Uterus (tissue), 4 donors: ENCODE measurements around the gene SLC4A1AP. TPM values are rescaled to one million over a fixed set of nuclear protein-coding genes. Genes with fewer than 3 reads are reported as not detected.

ENCODE experiments used
- DNase-seq, 2 donors: peaks; one replicate each; pipeline ENCODE4 v3.0.0-alpha.2; 2019 to 2020
- H3K27ac ChIP-seq, 2 donors: fragments of 200-600 bp; sonication (generic); 1 replicate in 1 of 2; 2 replicates in 1 of 2; pipeline ENCODE4 v1.5.1; 2016 to 2018
- H3K27me3 ChIP-seq, 2 donors: fragments of 200-600 bp; sonication (generic); one replicate each; pipeline ENCODE4 v1.5.1; 2018 to 2019; ENCODE audit warnings: control low read depth in 1 of 2
- H3K36me3 ChIP-seq, 2 donors: fragments of 200-600 bp; sonication (generic); one replicate each; pipeline ENCODE4 v1.5.1; 2019; ENCODE audit warnings: control low read depth in 1 of 2
- H3K4me1 ChIP-seq, 2 donors: fragments of 200-600 bp; sonication (generic); one replicate each; pipeline ENCODE4 v1.5.1; 2018 to 2019; ENCODE audit warnings: control low read depth in 1 of 2
- H3K4me3 ChIP-seq, 2 donors: fragments of 200-600 bp; sonication (generic); 1 replicate in 1 of 2; 2 replicates in 1 of 2; pipeline ENCODE4 v1.5.1; 2018 to 2019; ENCODE audit warnings: mild to moderate bottlenecking in 1 of 2
- H3K9me3 ChIP-seq, 2 donors: fragments of 200-600 bp; sonication (generic); one replicate each; pipeline ENCODE4 v1.5.1; 2019; ENCODE audit warnings: control low read depth in 1 of 2
- CTCF ChIP-seq, 4 experiments: fragments of 200-600 bp in 2 of 4; fragments of 450-650 bp in 2 of 4; sonication (generic) in 2 of 4; IDR thresholded peaks; one replicate each; pipeline ENCODE4 v1.5.1; 2016 to 2019; ENCODE audit warnings: antibody characterized with exemption in 4 of 4, mild to moderate bottlenecking in 2 of 4, moderate library complexity in 1 of 4
- POLR2A ChIP-seq, 2 donors: fragments of 450-650 bp; IDR thresholded peaks; one replicate each; pipeline ENCODE4 v1.6.1; 2016; ENCODE audit warnings: antibody characterized with exemption in 2 of 2, mild to moderate bottlenecking in 1 of 2, moderate library complexity in 1 of 2
- intact Hi-C: fragments of 100-400 bp; cut with DNase I; formaldehyde crosslinking; loops from one replicate; pipeline ENCODE4 v1.15.1; 2023; ENCODE audit warnings: low total_unique reads
- total RNA-seq, 4 donors: library from RNA; depleted of rRNA in 3 of 4; stranded (reverse); fragments of >200 nt in 3 of 4; gene quantifications; one replicate each; pipeline versions ENCODE4 v1.1.0 to v1.2.4, GENCODE V29; 2014 to 2023
- donor health status: DM: yes; HTN: yes; CAD: no.

The SLC4A1AP gene
- total RNA-seq, 4 donors from 2014 or later: 15.0 to 23.8 (median 23.1) TPM

GRCh38 chr2:27689424-27689823 is 25.7 kb downstream of the SLC4A1AP start:
- H3K9me3 ChIP-seq: no peaks in the 10 kb centered on the region
- H3K27ac ChIP-seq: no peak overlapping the region
- no peak overlapping the region for H3K4me3 ChIP-seq
- H3K27me3 ChIP-seq: no peaks in the 10 kb centered on the region
- H3K36me3 ChIP-seq: no peaks in the 10 kb centered on the region
- TF ChIP-seq CTCF (IDR thresholded peaks at IDR 0.05) (no peak), POLR2A (IDR thresholded peaks at IDR 0.05) (no peak)
- H3K4me1 ChIP-seq: no peaks in the 10 kb centered on the region
- intact Hi-C loops: no loop called here
- no peak for DNase-seq

GRCh38 chr2:27690052-27690451 is 26.4 kb downstream of the SLC4A1AP start:
- H3K36me3 ChIP-seq: no peaks in the 10 kb centered on the region
- no peak overlapping the region for H3K27ac ChIP-seq
- no peak for TF ChIP-seq POLR2A (IDR thresholded peaks at IDR 0.05)
- intact Hi-C loops: no loop called here
- no peaks in the 10 kb centered on the region for H3K9me3 ChIP-seq
- no peaks in the 10 kb centered on the region for H3K27me3 ChIP-seq
- DNase-seq: no peak
- no peak overlapping the region for H3K4me3 ChIP-seq
- H3K4me1 ChIP-seq: no peaks in the 10 kb centered on the region

- H3K27ac ChIP-seq: no peak overlapping the region
- TF ChIP-seq POLR2A (IDR thresholded peaks at IDR 0.05) (no peak), CTCF (IDR thresholded peaks at IDR 0.05) (no peak)
- no peaks in the 10 kb centered on the region for H3K36me3 ChIP-seq
- H3K4me1 ChIP-seq: no peaks in the 10 kb centered on the region
- no peak overlapping the region for H3K4me3 ChIP-seq
- no peaks in the 10 kb centered on the region for H3K9me3 ChIP-seq
- H3K27me3 ChIP-seq: no peaks in the 10 kb centered on the region
- intact Hi-C loops: no loop called here
- DNase-seq: no peak
Measured at GRCh38 chr2:27697660-27698059, 34.0 kb downstream of the SLC4A1AP start.

- Histone ChIP-seq H3K4me1 (no peaks in the 10 kb centered on the region), H3K36me3 (no peaks in the 10 kb centered on the region), H3K9me3 (no peaks in the 10 kb centered on the region), H3K27me3 (no peaks in the 10 kb centered on the region), H3K27ac (no peak overlapping the region), H3K4me3 (no peak overlapping the region)
- TF ChIP-seq CTCF (IDR thresholded peaks at IDR 0.05) (no peak), POLR2A (IDR thresholded peaks at IDR 0.05) (no peak)
- intact Hi-C loops: loop anchor here (5.0 kb wide), 1 partner anchor 751 kb away; no protein-coding TSS in a partner anchor
- no peak for DNase-seq
Measured at GRCh38 chr2:27701676-27702075, 38.0 kb downstream of the SLC4A1AP start.

GRCh38 chr2:27702302-27702701 is 38.6 kb downstream of the SLC4A1AP start:
- TF ChIP-seq POLR2A (IDR thresholded peaks at IDR 0.05) (no peak), CTCF (IDR thresholded peaks at IDR 0.05) (no peak)
- intact Hi-C loops: loop anchor here (5.0 kb wide), 1 partner anchor 750 kb away; no protein-coding TSS in a partner anchor
- DNase-seq: no peak
- Histone ChIP-seq H3K4me1 (no peaks in the 10 kb centered on the region), H3K36me3 (no peaks in the 10 kb centered on the region), H3K4me3 (no peak overlapping the region), H3K27me3 (no peaks in the 10 kb centered on the region), H3K27ac (no peak overlapping the region), H3K9me3 (no peaks in the 10 kb centered on the region)
